ENCODE data around the gene OSTN. TPM values are rescaled to one million over a fixed set of nuclear protein-coding genes. Genes with fewer than 3 reads are reported as not detected.

OSTN gene
- total and polyA plus RNA-seq, 2 experiments from 2014 or later: not detected

GRCh38 chr3:191292243-191293015 is 93.4 kb downstream of the OSTN start:
- no peak overlapping the region for H2AFZ ChIP-seq
- H4K20me1 ChIP-seq (replicated peaks; ENCODE audit: insufficient read depth): no peaks in the 10 kb centered on the region
- no peaks in the 10 kb centered on the region for H3K9me2 ChIP-seq (ENCODE audit: insufficient read depth)
- no peaks in the 10 kb centered on the region for H3K36me3 ChIP-seq (ENCODE audit: insufficient read depth)
- H3K4me3 Mint-ChIP-seq: no peak overlapping the region
- TF ChIP-seq ZNF331 (CRISPR knock-in tag; IDR thresholded peaks at IDR 0.05; ENCODE audit: low read depth): no peak
- no peak for TF ChIP-seq CTCF (conservative IDR thresholded peaks at IDR 0.05; ENCODE audit: low read depth in 2 of 2)
- TF ChIP-seq ETS1 (IDR thresholded peaks at IDR 0.05): no peak
- no peak for TF ChIP-seq NANOG (IDR thresholded peaks at IDR 0.05; ENCODE audit: borderline replicate concordance)
- TF ChIP-seq ZNF114 (CRISPR knock-in tag; IDR thresholded peaks at IDR 0.05): no peak
- no peak for TF ChIP-seq POLR2AphosphoS5 (IDR thresholded peaks at IDR 0.05; ENCODE audit: low read depth)
- no peak for TF ChIP-seq STAT1 (IDR thresholded peaks at IDR 0.05; ENCODE audit: unreplicated experiment)
- TF ChIP-seq CREB1 (CRISPR knock-in tag; IDR thresholded peaks at IDR 0.05; ENCODE audit: low read depth): no peak
- TF ChIP-seq JUNB (IDR thresholded peaks at IDR 0.05; ENCODE audit: unreplicated experiment): no peak
- TF ChIP-seq EZH2 (IDR thresholded peaks at IDR 0.05; ENCODE audit: low read depth, unreplicated experiment): no peak
- TF ChIP-seq EZH2phosphoT487 (IDR thresholded peaks at IDR 0.05; ENCODE audit: unreplicated experiment): no peak
- TF ChIP-seq REST (IDR thresholded peaks at IDR 0.05; ENCODE audit: unreplicated experiment): no peak
- TF ChIP-seq ZNF462 (CRISPR knock-in tag; IDR thresholded peaks at IDR 0.05): no peak
- H3K36me3 Mint-ChIP-seq (ENCODE audit: low read depth): no peaks in the 10 kb centered on the region
- DNase-seq (ENCODE audit: low spot score) (no peak), ATAC-seq (no peak)
- H3K9me3 Mint-ChIP-seq: no peaks in the 10 kb centered on the region
- no peak overlapping the region for H3K4me3 ChIP-seq
- H3K27me3 Mint-ChIP-seq (ENCODE audit: insufficient read depth, low read depth, poor library complexity): peaks cover 2% of the 10 kb centered on the region
- no peak overlapping the region for H3K27ac ChIP-seq (ENCODE audit: low read depth)
- no peaks in the 10 kb centered on the region for H3K4me1 Mint-ChIP-seq
- no peak overlapping the region for H3K4me2 ChIP-seq
- H3K27ac Mint-ChIP-seq: no peak overlapping the region
- no peaks in the 10 kb centered on the region for H3K4me1 ChIP-seq (ENCODE audit: insufficient read depth)
- no peaks in the 10 kb centered on the region for H3F3A ChIP-seq (replicated peaks; ENCODE audit: low read depth)
- no peaks in the 10 kb centered on the region for H3K27me3 ChIP-seq (ENCODE audit: insufficient read depth)
- no peaks in the 10 kb centered on the region for H3K79me2 ChIP-seq (replicated peaks; ENCODE audit: insufficient read depth)

All from GM23338 (cell line).